Erythroblast (primary cell): ENCODE measurements around the gene ANKRD2.

ENCODE experiments used
- GATA1 ChIP-seq: IDR thresholded peaks from 2 replicates; pipeline ENCODE4 v1.6.1; 2011; ENCODE audit warnings: low read depth, mild to moderate bottlenecking, control low read depth, low read length, moderate library complexity
- POLR2A ChIP-seq: IDR thresholded peaks from 2 replicates; pipeline ENCODE4 v1.6.1; 2011; ENCODE audit warnings: mild to moderate bottlenecking, low read length

DNA sequence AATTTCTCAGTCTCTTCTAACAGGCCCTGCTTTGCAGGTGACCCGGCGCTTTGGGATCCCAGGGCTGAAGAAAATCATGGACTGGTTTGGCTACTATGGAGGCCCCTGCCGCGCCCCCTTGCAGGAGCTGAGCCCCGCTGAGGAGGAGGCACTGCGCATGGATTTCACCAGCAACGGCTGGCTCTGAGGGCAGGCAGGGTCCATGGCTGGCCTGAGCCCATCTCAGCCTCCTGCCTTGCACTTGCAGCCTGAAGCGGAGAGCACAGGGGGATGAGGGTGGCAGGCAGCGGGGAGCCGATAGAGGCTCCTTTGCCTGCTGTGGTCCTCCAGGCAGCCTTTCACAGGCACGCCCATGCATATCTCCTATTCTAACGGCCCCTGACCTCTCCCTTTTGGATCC, 38.9 kb downstream of the ANKRD2 start:
- TF ChIP-seq POLR2A (no peak), GATA1 (no peak)
